ENCODE results near the gene ZMYND8. TPM values are rescaled to one million over a fixed set of nuclear protein-coding genes. Genes with fewer than 3 reads are reported as not detected.
"Not testable (repeated sequence)": the region's sequence is repeated elsewhere in the genome, so short reads cannot be mapped to it uniquely, and the experiment has no call there.

Gene ZMYND8
- total RNA-seq, 1 donor from 2014 or later, result 42.6 TPM

- H3K27ac Mint-ChIP-seq, result no peak overlapping the region
- no peaks in the 10 kb centered on the region for H3K27me3 Mint-ChIP-seq (ENCODE audit: insufficient read depth)
- intact Hi-C loops (cut with micrococcal nuclease), result loop anchor here (5.0 kb wide), 1 partner anchor 631 kb away; no protein-coding TSS in a partner anchor
- no peaks in the 10 kb centered on the region for H3K9me3 Mint-ChIP-seq
- no peak overlapping the region for H3K4me3 Mint-ChIP-seq
- H3K4me1 Mint-ChIP-seq (ENCODE audit: low read depth), result peaks cover 28% of the 10 kb centered on the region
- DNase-seq (ENCODE audit: low spot score), result no peak
- H3K36me3 Mint-ChIP-seq (ENCODE audit: low read depth), result no peaks in the 10 kb centered on the region
These were observed 26.4 kb upstream of the ZMYND8 start for GRCh38 chr20:47382746-47383415.

GRCh38 chr20:47380481-47380880 lies 24.0 kb upstream of the ZMYND8 start:
- Mint-ChIP-seq H3K27me3 (ENCODE audit: insufficient read depth) (no peaks in the 10 kb centered on the region), H3K9me3 (no peaks in the 10 kb centered on the region), H3K36me3 (ENCODE audit: low read depth) (no peaks in the 10 kb centered on the region), H3K4me1 (ENCODE audit: low read depth) (peaks cover 28% of the 10 kb centered on the region), H3K27ac (peak overlapping the region; percentile 82), H3K4me3 (peak overlapping the region; percentile 5)
- DNase-seq (ENCODE audit: low spot score), result peak; percentile 21
- intact Hi-C loops (cut with micrococcal nuclease), result loop anchor here (1.0 to 5.0 kb wide), 3 partner anchors 9 to 628 kb away; no protein-coding TSS in a partner anchor

GRCh38 chr20:47379433-47380150 lies 23.1 kb upstream of the ZMYND8 start:
- H3K36me3 Mint-ChIP-seq (ENCODE audit: low read depth), result no peaks in the 10 kb centered on the region
- no peak overlapping the region for H3K4me3 Mint-ChIP-seq
- H3K27ac Mint-ChIP-seq, result peak overlapping the region; percentile 82
- intact Hi-C loops (cut with micrococcal nuclease), result loop anchor here (1.0 to 5.0 kb wide), 3 partner anchors 8 to 627 kb away; no protein-coding TSS in a partner anchor
- no peaks in the 10 kb centered on the region for H3K9me3 Mint-ChIP-seq
- H3K27me3 Mint-ChIP-seq (ENCODE audit: insufficient read depth), result no peaks in the 10 kb centered on the region
- peaks cover 28% of the 10 kb centered on the region for H3K4me1 Mint-ChIP-seq (ENCODE audit: low read depth)
- no peak for DNase-seq (ENCODE audit: low spot score)

- Mint-ChIP-seq H3K36me3 (ENCODE audit: low read depth) (no peaks in the 10 kb centered on the region), H3K4me1 (ENCODE audit: low read depth) (peaks cover 13% of the 10 kb centered on the region), H3K27me3 (ENCODE audit: insufficient read depth) (no peaks in the 10 kb centered on the region), H3K4me3 (no peak overlapping the region), H3K9me3 (no peaks in the 10 kb centered on the region), H3K27ac (no peak overlapping the region)
- DNase-seq (ENCODE audit: low spot score), result no peak
- intact Hi-C loops (cut with micrococcal nuclease), result no loop called here
These were observed 20.7 kb upstream of the ZMYND8 start for GRCh38 chr20:47377122-47377722.

GRCh38 chr20:47376096-47376643 lies 19.7 kb upstream of the ZMYND8 start:
- H3K4me3 Mint-ChIP-seq; H3K36me3 Mint-ChIP-seq (ENCODE audit: low read depth); H3K27ac Mint-ChIP-seq; DNase-seq (ENCODE audit: low spot score); H3K27me3 Mint-ChIP-seq (ENCODE audit: insufficient read depth); H3K9me3 Mint-ChIP-seq; intact Hi-C loops (cut with micrococcal nuclease): not testable (repeated sequence)
- peaks cover 13% of the 10 kb centered on the region for H3K4me1 Mint-ChIP-seq (ENCODE audit: low read depth)

GRCh38 chr20:47374121-47374520 lies 17.6 kb upstream of the ZMYND8 start:
- H3K27me3 Mint-ChIP-seq (ENCODE audit: insufficient read depth); H3K27ac Mint-ChIP-seq; H3K36me3 Mint-ChIP-seq (ENCODE audit: low read depth); H3K4me3 Mint-ChIP-seq; H3K4me1 Mint-ChIP-seq (ENCODE audit: low read depth); H3K9me3 Mint-ChIP-seq; intact Hi-C loops (cut with micrococcal nuclease); DNase-seq (ENCODE audit: low spot score): not testable (repeated sequence)

- Mint-ChIP-seq H3K27me3 (ENCODE audit: insufficient read depth) (no peaks in the 10 kb centered on the region), H3K4me1 (ENCODE audit: low read depth) (no peaks in the 10 kb centered on the region), H3K36me3 (ENCODE audit: low read depth) (no peaks in the 10 kb centered on the region), H3K27ac (no peak overlapping the region), H3K9me3 (no peaks in the 10 kb centered on the region), H3K4me3 (no peak overlapping the region)
- no peak for DNase-seq (ENCODE audit: low spot score)
- intact Hi-C loops (cut with micrococcal nuclease), result no loop called here
These were observed 16.8 kb upstream of the ZMYND8 start for GRCh38 chr20:47373206-47373733.

GRCh38 chr20:47370850-47371782 lies 14.6 kb upstream of the ZMYND8 start:
- no peaks in the 10 kb centered on the region for H3K4me1 Mint-ChIP-seq (ENCODE audit: low read depth)
- no peak overlapping the region for H3K27ac Mint-ChIP-seq
- intact Hi-C loops (cut with micrococcal nuclease), result loop anchor here (1.0 kb wide), 1 partner anchor 9 kb away; no protein-coding TSS in a partner anchor
- no peaks in the 10 kb centered on the region for H3K36me3 Mint-ChIP-seq (ENCODE audit: low read depth)
- H3K27me3 Mint-ChIP-seq (ENCODE audit: insufficient read depth), result no peaks in the 10 kb centered on the region
- no peaks in the 10 kb centered on the region for H3K9me3 Mint-ChIP-seq
- H3K4me3 Mint-ChIP-seq, result no peak overlapping the region
- no peak for DNase-seq (ENCODE audit: low spot score)

GRCh38 chr20:47370214-47370613 lies 13.7 kb upstream of the ZMYND8 start:
- Mint-ChIP-seq H3K27me3 (ENCODE audit: insufficient read depth) (no peaks in the 10 kb centered on the region), H3K4me1 (ENCODE audit: low read depth) (peaks cover 2% of the 10 kb centered on the region), H3K36me3 (ENCODE audit: low read depth) (no peaks in the 10 kb centered on the region), H3K4me3 (no peak overlapping the region), H3K9me3 (no peaks in the 10 kb centered on the region), H3K27ac (no peak overlapping the region)
- intact Hi-C loops (cut with micrococcal nuclease), result no loop called here
- DNase-seq (ENCODE audit: low spot score), result no peak

GRCh38 chr20:47368301-47368700 lies 11.8 kb upstream of the ZMYND8 start:
- intact Hi-C loops (cut with micrococcal nuclease), result no loop called here
- Mint-ChIP-seq H3K27ac (no peak overlapping the region), H3K27me3 (ENCODE audit: insufficient read depth) (no peaks in the 10 kb centered on the region), H3K36me3 (ENCODE audit: low read depth) (no peaks in the 10 kb centered on the region), H3K9me3 (no peaks in the 10 kb centered on the region), H3K4me1 (ENCODE audit: low read depth) (peaks cover 5% of the 10 kb centered on the region), H3K4me3 (no peak overlapping the region)
- DNase-seq (ENCODE audit: low spot score), result no peak

GRCh38 chr20:47366301-47366700 lies 9.8 kb upstream of the ZMYND8 start:
- H3K27me3 Mint-ChIP-seq (ENCODE audit: insufficient read depth); H3K27ac Mint-ChIP-seq; H3K36me3 Mint-ChIP-seq (ENCODE audit: low read depth); H3K4me3 Mint-ChIP-seq; intact Hi-C loops (cut with micrococcal nuclease); H3K9me3 Mint-ChIP-seq; DNase-seq (ENCODE audit: low spot score): not testable (repeated sequence)
- H3K4me1 Mint-ChIP-seq (ENCODE audit: low read depth), result peaks cover 12% of the 10 kb centered on the region
